GM21447 (cell line): ENCODE results near the gene SARNP.

Source experiments
- ATAC-seq: cut with Tn5 transposase; IDR thresholded peaks from one replicate; pipeline ENCODE4 v1.9.1; 2021; ENCODE audit not compliant: unreplicated experiment

SARNP gene

GRCh38 chr12:55726971-55727370 is 90.6 kb downstream of the SARNP start:
- no peak for ATAC-seq

GRCh38 chr12:55725556-55725955 is 92.0 kb downstream of the SARNP start:
- no peak for ATAC-seq

GRCh38 chr12:55724940-55725309 is 92.6 kb downstream of the SARNP start:
- no peak for ATAC-seq

GRCh38 chr12:55724226-55724939 is 93.1 kb downstream of the SARNP start:
- no peak for ATAC-seq

GRCh38 chr12:55723516-55724225 is 93.9 kb downstream of the SARNP start:
- ATAC-seq = no peak

- ATAC-seq = no peak
Observed at GRCh38 chr12:55722948-55723347, 94.6 kb downstream of the SARNP start.

- no peak for ATAC-seq
Observed at GRCh38 chr12:55721601-55722213, 95.8 kb downstream of the SARNP start.

- no peak for ATAC-seq
Observed at GRCh38 chr12:55720894-55721444, 96.6 kb downstream of the SARNP start.

GRCh38 chr12:55720071-55720564 is 97.4 kb downstream of the SARNP start, which contains the start of gene RDH5:
Gene RDH5 (plus strand): TSS chr12:55720393. CDS start chr12:55721185, 792 bp downstream.
- no peak for ATAC-seq

GRCh38 chr12:55719371-55719770 is 98.2 kb downstream of the SARNP start:
- no peak for ATAC-seq

- no peak for ATAC-seq
Observed at GRCh38 chr12:55718624-55719275, 98.8 kb downstream of the SARNP start.

- ATAC-seq = no peak
Observed at GRCh38 chr12:55718015-55718414, 99.5 kb downstream of the SARNP start.

GRCh38 chr12:55717011-55718007 is 100.2 kb downstream of the SARNP start:
- no peak for ATAC-seq

- ATAC-seq = peak; percentile 29
Observed at GRCh38 chr12:55716582-55716957, 101.0 kb downstream of the SARNP start.

- ATAC-seq = peak; percentile 92
Observed at GRCh38 chr12:55715833-55716581, 101.5 kb downstream of the SARNP start, which contains the start of gene BLOC1S1. Gene BLOC1S1 (plus strand): TSS chr12:55716046. CDS start chr12:55716052, 6 bp downstream.

- no peak for ATAC-seq
Observed at GRCh38 chr12:55715169-55715764, 102.3 kb downstream of the SARNP start.

GRCh38 chr12:55713721-55714120 is 103.8 kb downstream of the SARNP start:
- ATAC-seq = no peak

GRCh38 chr12:55712700-55713415 is 104.7 kb downstream of the SARNP start:
- no peak for ATAC-seq
